ENCODE data around the gene HDAC4.

The HDAC4 gene

DNA sequence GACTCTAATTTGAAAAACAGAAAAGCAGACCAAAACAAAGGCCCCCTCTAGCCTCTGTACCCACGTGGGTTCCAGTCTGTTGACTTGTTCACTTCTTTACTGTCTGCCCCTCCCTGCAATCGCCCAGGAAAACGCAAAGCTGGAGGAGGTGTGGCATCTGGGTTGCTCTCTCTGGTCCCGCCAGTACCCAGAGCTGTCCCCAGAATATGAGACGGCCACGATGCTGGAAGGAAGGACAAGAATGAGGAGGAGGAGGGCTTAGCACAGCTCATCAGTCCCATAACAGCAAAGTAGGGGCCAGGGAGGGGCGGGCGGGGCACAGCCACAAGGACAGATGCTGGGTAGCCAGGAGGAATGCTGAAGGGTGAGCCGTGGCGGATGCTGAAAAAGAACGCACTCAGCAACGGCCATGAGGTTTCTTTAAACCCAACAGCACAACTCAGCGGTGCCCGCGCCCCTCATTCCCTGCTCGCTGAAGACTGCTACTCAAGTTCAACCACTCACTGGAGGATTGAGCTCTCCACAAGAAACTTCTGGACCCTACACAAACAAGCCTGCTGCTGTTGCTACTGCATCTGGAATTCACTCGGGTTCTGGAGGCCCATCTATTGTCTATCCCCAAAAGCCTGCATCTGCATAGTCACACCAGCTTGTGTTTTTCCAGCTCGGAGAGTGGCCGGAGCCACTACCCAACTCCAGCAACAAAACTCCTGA lies 187.7 kb downstream of the HDAC4 start:
- Histone ChIP-seq H4K20me1 (ENCODE audit: insufficient read depth, low read length, poor library complexity, severe bottlenecking) (peaks cover 3% of the 10 kb centered on the region), H3K4me2 (ENCODE audit: low read depth, low read length, poor library complexity, severe bottlenecking) (no peak overlapping the region), H3K36me3 (ENCODE audit: insufficient read depth, low read length) (no peaks in the 10 kb centered on the region), H3K9me3 (ENCODE audit: insufficient read depth, low read depth, low read length) (no peaks in the 10 kb centered on the region), H3K4me1 (ENCODE audit: insufficient read depth, low read length, poor library complexity, severe bottlenecking) (peaks cover 16% of the 10 kb centered on the region), H3K9me2 (replicated peaks; ENCODE audit: low read depth, low read length) (no peaks in the 10 kb centered on the region), H3K9ac (ENCODE audit: low read depth, low read length, poor library complexity, severe bottlenecking) (no peak overlapping the region), H3K4me3 (ENCODE audit: low read length, poor library complexity, severe bottlenecking) (no peak overlapping the region), H3K79me2 (ENCODE audit: insufficient read depth, low read length) (peaks cover 51% of the 10 kb centered on the region; the same call in 1 of the 2 replicates), H3F3A (ENCODE audit: low read depth) (no peaks in the 10 kb centered on the region), H2AFZ (ENCODE audit: low read length) (no peak overlapping the region), H3K27me3 (ENCODE audit: insufficient read depth, low read length, poor library complexity, severe bottlenecking) (no peaks in the 10 kb centered on the region)
- TF ChIP-seq, protein P1, sequence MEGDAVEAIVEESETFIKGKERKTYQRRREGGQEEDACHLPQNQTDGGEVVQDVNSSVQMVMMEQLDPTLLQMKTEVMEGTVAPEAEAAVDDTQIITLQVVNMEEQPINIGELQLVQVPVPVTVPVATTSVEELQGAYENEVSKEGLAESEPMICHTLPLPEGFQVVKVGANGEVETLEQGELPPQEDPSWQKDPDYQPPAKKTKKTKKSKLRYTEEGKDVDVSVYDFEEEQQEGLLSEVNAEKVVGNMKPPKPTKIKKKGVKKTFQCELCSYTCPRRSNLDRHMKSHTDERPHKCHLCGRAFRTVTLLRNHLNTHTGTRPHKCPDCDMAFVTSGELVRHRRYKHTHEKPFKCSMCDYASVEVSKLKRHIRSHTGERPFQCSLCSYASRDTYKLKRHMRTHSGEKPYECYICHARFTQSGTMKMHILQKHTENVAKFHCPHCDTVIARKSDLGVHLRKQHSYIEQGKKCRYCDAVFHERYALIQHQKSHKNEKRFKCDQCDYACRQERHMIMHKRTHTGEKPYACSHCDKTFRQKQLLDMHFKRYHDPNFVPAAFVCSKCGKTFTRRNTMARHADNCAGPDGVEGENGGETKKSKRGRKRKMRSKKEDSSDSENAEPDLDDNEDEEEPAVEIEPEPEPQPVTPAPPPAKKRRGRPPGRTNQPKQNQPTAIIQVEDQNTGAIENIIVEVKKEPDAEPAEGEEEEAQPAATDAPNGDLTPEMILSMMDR (conservative IDR thresholded peaks at IDR 0.05; ENCODE audit: low read length), result no peak
- TF ChIP-seq EZH2phosphoT487 (IDR thresholded peaks at IDR 0.05; ENCODE audit: borderline replicate concordance), result no peak

GRCh38 chr2:239212121-239212928 lies 188.5 kb downstream of the HDAC4 start:
- no peak overlapping the region for H3K4me3 ChIP-seq (ENCODE audit: low read length, poor library complexity, severe bottlenecking)
- no peak for TF ChIP-seq EZH2phosphoT487 (IDR thresholded peaks at IDR 0.05; ENCODE audit: borderline replicate concordance)
- TF ChIP-seq, protein P1 (conservative IDR thresholded peaks at IDR 0.05; ENCODE audit: low read length), result no peak
- H3F3A ChIP-seq (ENCODE audit: low read depth), result no peaks in the 10 kb centered on the region
- H3K4me1 ChIP-seq (ENCODE audit: insufficient read depth, low read length, poor library complexity, severe bottlenecking), result peaks cover 16% of the 10 kb centered on the region
- H2AFZ ChIP-seq (ENCODE audit: low read length), result no peak overlapping the region
- peaks cover 45% of the 10 kb centered on the region; the same call in 1 of the 2 replicates for H3K79me2 ChIP-seq (ENCODE audit: insufficient read depth, low read length)
- peaks cover 3% of the 10 kb centered on the region for H4K20me1 ChIP-seq (ENCODE audit: insufficient read depth, low read length, poor library complexity, severe bottlenecking)
- no peaks in the 10 kb centered on the region for H3K36me3 ChIP-seq (ENCODE audit: insufficient read depth, low read length)
- H3K9me2 ChIP-seq (replicated peaks; ENCODE audit: low read depth, low read length), result no peaks in the 10 kb centered on the region
- no peaks in the 10 kb centered on the region for H3K9me3 ChIP-seq (ENCODE audit: insufficient read depth, low read depth, low read length)
- H3K27me3 ChIP-seq (ENCODE audit: insufficient read depth, low read length, poor library complexity, severe bottlenecking), result no peaks in the 10 kb centered on the region
- no peak overlapping the region for H3K9ac ChIP-seq (ENCODE audit: low read depth, low read length, poor library complexity, severe bottlenecking)
- no peak overlapping the region for H3K4me2 ChIP-seq (ENCODE audit: low read depth, low read length, poor library complexity, severe bottlenecking)

DNA sequence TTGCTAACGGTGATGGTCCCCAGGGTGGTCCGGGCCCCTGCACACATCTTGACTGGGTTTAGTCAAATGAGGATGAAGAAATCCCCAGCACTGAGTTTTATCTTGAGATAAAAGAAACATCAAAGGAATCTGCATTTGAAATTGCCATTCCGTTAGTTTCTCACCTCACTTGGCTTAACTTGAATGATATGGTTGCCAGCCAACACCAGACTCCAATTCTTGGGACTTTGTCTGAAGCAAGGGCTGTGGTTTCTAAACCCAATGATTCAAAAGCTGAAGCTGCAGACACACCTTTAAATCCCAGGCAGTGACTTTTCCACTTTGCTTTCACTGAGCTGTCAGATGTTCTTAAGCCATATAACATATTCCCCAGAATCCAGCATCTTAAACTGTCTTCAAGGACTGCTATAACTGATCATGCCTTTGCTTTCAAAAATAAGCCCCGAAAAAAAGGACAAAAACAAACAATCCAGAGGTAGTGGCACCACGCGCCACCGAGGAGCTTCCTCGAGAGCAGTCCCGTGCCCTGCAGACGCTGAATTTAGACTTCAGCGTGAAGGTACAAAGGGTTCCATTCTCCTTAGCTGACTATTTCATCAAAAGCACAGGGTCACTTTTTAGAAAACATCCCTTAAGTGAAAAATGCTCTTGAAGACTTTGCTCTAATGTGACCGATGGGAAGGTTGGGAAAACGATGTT lies 189.3 kb downstream of the HDAC4 start:
- H3K9ac ChIP-seq (ENCODE audit: low read depth, low read length, poor library complexity, severe bottlenecking), result no peak overlapping the region
- no peaks in the 10 kb centered on the region for H3K9me3 ChIP-seq (ENCODE audit: insufficient read depth, low read depth, low read length)
- H2AFZ ChIP-seq (ENCODE audit: low read length), result no peak overlapping the region
- H3K4me1 ChIP-seq (ENCODE audit: insufficient read depth, low read length, poor library complexity, severe bottlenecking), result peaks cover 9% of the 10 kb centered on the region
- H3K4me2 ChIP-seq (ENCODE audit: low read depth, low read length, poor library complexity, severe bottlenecking), result no peak overlapping the region
- no peak overlapping the region for H3K4me3 ChIP-seq (ENCODE audit: low read length, poor library complexity, severe bottlenecking)
- no peaks in the 10 kb centered on the region for H3K36me3 ChIP-seq (ENCODE audit: insufficient read depth, low read length)
- no peaks in the 10 kb centered on the region for H3K9me2 ChIP-seq (replicated peaks; ENCODE audit: low read depth, low read length)
- H3K79me2 ChIP-seq (ENCODE audit: insufficient read depth, low read length), result peaks cover 43% of the 10 kb centered on the region; the same call in 1 of the 2 replicates
- no peaks in the 10 kb centered on the region for H3F3A ChIP-seq (ENCODE audit: low read depth)
- no peak for TF ChIP-seq EZH2phosphoT487 (IDR thresholded peaks at IDR 0.05; ENCODE audit: borderline replicate concordance)
- TF ChIP-seq, protein P1 (conservative IDR thresholded peaks at IDR 0.05; ENCODE audit: low read length), result no peak
- H3K27me3 ChIP-seq (ENCODE audit: insufficient read depth, low read length, poor library complexity, severe bottlenecking), result no peaks in the 10 kb centered on the region
- peaks cover 3% of the 10 kb centered on the region for H4K20me1 ChIP-seq (ENCODE audit: insufficient read depth, low read length, poor library complexity, severe bottlenecking)

Data from Loucy (cell line).